GM13976 (cell line): ENCODE results near the gene SH3TC1.

ENCODE experiments used
- DNase-seq: peaks from one replicate; pipeline ENCODE4 v3.0.0; 2012; ENCODE audit warnings: low spot score
- in situ Hi-C: fragments of 300-500 bp; cut with MboI; formaldehyde crosslinking; loops from one replicate; pipeline ENCODE4 v1.12.0; 2022; ENCODE audit warnings: low sequenced_read_pairs, mixed read lengths, inconsistent platforms; ENCODE audit not compliant: unreplicated experiment
- TF ChIP-seq, protein P1 (sequence below): IDR thresholded peaks from 2 replicates; pipeline ENCODE4 v1.5.1; 2012; ENCODE audit warnings: borderline replicate concordance, mild to moderate bottlenecking; ENCODE audit not compliant: insufficient read depth; ENCODE audit errors: extremely low read depth, missing control alignments, control extremely low read depth

SH3TC1 gene

DNA sequence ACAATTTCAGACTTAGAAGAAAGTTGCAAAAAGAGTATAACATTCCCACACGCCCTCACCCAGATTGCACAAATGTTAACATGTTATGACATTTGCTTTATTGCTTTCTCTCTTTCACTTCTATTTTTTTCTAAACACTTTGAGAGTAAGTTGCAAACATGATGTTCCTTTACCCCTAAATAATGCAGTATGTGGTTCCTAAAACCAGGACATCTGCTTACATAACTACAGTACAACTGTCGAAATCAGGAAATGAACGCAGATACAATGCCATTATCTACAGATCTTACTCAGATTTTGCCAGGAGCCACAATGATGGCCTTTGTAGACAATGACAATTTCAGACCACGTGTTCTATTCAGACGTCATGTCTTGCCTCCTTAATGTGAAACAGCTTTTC is 22.4 kb downstream of the SH3TC1 start:
- in situ Hi-C loops, result no loop called here
- TF ChIP-seq, protein P1, sequence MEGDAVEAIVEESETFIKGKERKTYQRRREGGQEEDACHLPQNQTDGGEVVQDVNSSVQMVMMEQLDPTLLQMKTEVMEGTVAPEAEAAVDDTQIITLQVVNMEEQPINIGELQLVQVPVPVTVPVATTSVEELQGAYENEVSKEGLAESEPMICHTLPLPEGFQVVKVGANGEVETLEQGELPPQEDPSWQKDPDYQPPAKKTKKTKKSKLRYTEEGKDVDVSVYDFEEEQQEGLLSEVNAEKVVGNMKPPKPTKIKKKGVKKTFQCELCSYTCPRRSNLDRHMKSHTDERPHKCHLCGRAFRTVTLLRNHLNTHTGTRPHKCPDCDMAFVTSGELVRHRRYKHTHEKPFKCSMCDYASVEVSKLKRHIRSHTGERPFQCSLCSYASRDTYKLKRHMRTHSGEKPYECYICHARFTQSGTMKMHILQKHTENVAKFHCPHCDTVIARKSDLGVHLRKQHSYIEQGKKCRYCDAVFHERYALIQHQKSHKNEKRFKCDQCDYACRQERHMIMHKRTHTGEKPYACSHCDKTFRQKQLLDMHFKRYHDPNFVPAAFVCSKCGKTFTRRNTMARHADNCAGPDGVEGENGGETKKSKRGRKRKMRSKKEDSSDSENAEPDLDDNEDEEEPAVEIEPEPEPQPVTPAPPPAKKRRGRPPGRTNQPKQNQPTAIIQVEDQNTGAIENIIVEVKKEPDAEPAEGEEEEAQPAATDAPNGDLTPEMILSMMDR, result no peak
- DNase-seq, result peak; percentile 58

DNA sequence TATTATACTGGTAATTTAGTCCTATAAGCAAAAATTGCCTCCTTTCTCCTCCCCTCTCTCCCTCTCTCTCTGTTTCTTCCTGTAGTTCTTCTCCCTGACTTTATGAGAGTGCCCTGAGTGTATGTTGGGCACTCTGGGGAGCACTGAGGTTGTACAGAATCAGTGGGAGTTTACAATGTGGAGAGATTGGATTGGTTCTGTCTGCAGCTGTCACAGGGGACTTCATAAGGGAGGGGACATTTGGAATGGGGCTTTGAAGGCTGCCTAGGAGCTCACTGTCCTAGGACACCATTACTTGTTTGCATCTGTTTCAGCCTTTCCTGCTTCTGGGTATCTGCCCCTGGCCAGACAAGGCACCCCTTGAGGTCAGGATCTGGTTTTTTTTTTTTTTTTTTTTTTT is 22.9 kb downstream of the SH3TC1 start:
- in situ Hi-C loops, result no loop called here
- TF ChIP-seq, protein P1, result no peak
- no peak for DNase-seq

DNA sequence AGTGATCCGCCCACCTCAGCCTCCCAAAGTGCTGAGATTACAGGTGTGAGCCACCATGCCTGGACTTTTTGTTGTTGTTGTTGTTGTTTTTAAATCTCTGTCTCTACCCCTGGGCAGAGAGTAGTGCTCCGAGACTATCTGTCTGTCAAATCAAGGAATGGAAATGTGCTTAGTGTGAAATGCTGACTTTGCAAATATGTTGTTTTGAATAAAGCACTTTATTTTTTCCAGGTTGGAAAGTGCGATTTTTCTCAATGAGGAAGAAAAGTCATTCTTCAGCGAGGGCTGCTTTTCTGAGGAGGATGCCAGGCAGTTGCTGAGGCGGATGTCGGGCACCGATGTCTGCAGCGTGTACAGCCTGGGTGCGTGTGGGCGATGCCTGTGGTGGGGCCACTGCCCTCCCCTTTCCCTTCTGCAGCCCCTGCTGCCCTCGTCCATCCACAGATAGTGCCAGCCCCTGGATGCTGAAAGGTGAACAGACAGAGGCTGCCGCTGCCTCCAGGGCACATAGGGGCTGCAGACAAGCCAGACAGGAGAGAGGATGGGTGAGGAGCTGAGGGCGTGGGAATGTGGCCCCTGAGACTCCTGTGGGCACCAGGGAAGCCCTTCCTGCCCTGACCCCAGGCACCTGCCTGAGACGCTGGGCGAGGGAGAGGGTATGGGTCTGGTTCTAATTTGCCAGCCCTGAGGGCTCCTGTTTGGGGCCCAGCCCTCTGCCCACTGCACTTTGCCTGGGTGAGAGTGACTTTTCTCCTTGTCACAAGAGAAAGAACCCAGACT is 23.7 kb downstream of the SH3TC1 start:
- DNase-seq, result no peak
- TF ChIP-seq, protein P1, result no peak
- in situ Hi-C loops, result no loop called here

DNA sequence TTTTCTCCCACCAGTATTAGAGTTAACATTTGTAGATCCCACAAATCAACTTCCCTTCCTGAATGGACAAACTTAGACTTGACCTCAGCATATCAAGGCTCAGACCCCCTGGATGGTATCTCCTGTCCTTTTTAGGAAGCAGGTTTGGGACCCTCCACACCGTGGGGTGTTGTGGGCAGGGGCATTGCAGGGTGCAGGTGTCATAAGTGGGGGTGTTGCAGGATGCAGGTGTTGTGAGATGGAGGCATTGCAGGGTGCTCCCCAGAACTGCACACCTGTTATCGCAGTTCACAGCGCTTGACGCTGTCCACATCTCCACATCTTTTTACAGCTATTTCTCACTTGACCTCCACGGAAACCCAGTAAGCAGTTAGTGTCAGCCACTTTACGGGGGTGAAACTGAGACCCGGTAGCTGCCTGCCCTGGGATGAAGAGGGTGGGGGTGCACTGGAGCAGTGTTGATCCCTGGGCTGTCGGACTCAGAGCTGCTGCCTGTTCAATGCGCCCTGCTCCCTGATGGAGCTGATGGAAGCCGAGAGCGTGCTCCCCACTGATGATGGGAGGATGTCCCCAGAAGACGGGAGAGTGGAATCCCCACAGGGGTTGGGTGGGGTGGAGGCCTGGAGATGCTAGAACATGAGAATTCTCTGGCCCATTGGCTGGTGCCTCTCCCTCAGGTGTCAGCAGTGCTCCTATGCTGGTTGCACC is 25.3 kb downstream of the SH3TC1 start:
- TF ChIP-seq, protein P1, result no peak
- no peak for DNase-seq
- in situ Hi-C loops, result no loop called here

DNA sequence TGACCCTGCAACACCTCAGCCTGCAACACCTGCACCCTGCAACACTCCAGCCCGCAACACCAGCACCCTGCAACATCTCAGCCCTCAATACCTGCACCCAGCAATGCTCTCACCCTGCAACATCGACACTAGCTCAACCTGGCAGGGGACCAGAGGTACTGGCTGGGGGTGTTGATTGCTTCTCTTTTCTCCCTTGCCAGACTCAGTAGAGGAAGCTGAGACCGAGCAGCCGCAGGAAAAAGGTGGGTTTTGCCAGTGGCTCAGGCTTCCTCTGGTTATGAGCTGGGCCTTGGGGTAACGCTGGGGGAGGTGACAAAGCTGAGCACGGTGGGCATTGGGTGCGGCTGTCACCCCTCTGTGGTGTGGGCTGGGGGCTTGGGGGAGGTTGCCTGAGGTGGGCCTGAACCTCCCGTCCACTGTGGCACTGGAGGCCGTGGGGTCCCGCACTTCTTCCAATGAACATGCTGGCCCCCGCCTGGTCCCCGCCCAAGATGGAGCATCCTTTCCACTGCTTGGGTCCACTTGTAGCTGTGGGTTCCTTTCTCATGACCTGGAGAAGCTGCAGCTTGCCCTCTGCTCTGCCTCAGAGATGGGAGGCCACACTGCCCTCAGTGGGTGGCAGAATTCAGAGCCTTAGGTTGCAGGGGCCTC is 26.0 kb downstream of the SH3TC1 start:
- TF ChIP-seq, protein P1, result no peak
- no peak for DNase-seq
- in situ Hi-C loops, result no loop called here

DNA sequence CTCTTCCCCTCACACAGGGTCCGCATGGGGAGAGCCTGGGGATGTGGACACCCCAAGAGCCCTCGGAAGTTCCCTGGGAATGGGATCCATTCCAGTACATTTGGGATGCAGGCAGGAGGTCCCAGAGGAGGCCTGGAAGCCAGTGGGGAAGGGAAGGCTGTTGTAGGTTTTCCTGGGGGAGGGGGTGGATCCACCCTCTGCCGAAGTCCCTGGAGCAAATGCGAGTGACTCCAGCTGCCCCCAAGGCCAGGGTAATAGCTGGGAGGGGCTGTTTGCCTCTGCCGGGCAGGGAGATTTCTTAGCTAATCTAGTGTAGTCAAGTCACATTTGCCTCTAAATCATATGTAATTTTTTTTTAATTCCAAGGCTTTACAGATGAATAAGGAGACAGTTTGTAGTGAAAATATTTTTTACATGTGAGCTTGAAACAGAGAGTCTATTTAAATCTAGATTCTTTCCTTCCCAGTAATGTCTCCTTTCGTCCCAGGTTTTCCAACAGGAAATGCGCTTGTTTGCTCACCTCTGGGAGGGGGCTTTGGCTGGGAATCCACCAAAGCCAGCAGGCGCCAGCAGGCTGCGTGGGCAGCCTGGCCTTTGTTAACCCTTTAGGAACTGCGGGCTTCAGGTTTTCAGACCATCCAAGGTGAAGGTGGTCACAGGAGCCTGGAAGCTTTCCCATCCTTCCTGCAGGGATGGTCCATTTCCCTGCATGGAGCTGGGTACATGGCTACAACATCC is 26.8 kb downstream of the SH3TC1 start:
- in situ Hi-C loops, result no loop called here
- TF ChIP-seq, protein P1, result no peak
- DNase-seq, result no peak
